IMR-90 (cell line): Measurements from ENCODE around the gene PRR33. TPM values are rescaled to one million over a fixed set of nuclear protein-coding genes. Genes with fewer than 3 reads are reported as not detected.

Source experiments
- ATAC-seq: fragments of 200-7000 bp; cut with Tn5 transposase; 2 replicates; pipeline ENCODE4 v1.9.1; 2020; ENCODE audit warnings: low read depth, mild to moderate bottlenecking, moderate library complexity
- BruUV-seq: library from RNA; stranded (reverse); fragments of 400-500 nt; replicated peaks from 2 replicates; lab custom pipeline; 2021; lab: Mats Ljungman, UMichigan
- CTCF ChIA-PET: fragments of 300-600 bp; formaldehyde crosslinking; extraction: SDS; loops from one replicate; lab custom pipeline; 2021; ENCODE audit warnings: antibody characterized with exemption; lab: Yijun Ruan, JAX
- POLR2A ChIA-PET: fragments of 300-600 bp; sonication (Branson Sonifier 250); formaldehyde crosslinking; loops from one replicate; lab custom pipeline; 2022; ENCODE audit warnings: antibody characterized with exemption; ENCODE audit not compliant: unreplicated experiment; lab: Charles Lee
- DNase-seq: peaks from one replicate; pipeline ENCODE4 v3.0.0; 2013
- H2AFZ ChIP-seq: replicated peaks from 2 replicates; pipeline ENCODE3; 2013; ENCODE audit warnings: low read length, mild to moderate bottlenecking; ENCODE audit not compliant: poor library complexity
- H2AK5ac ChIP-seq: 2 replicates; pipeline ENCODE4 v1.6.1; 2013; ENCODE audit warnings: low read depth, low read length, inconsistent platforms
- H2AK9ac ChIP-seq: replicated peaks from 2 replicates; pipeline ENCODE3; 2013; ENCODE audit warnings: mild to moderate bottlenecking, low read depth, low read length, moderate library complexity; ENCODE audit not compliant: poor library complexity
- H2BK120ac ChIP-seq: 2 replicates; pipeline ENCODE4 v1.6.1; 2013; ENCODE audit warnings: low read depth, low read length, inconsistent platforms
- H2BK15ac ChIP-seq: 3 replicates; pipeline ENCODE4 v1.6.1; 2013; ENCODE audit warnings: low read depth, low read length, inconsistent platforms
- H2BK20ac ChIP-seq: 2 replicates; pipeline ENCODE4 v1.6.1; 2013; ENCODE audit warnings: low read depth, mild to moderate bottlenecking, inconsistent platforms, low read length, moderate library complexity
- H2BK5ac ChIP-seq: 2 replicates; pipeline ENCODE4 v1.6.1; 2013; ENCODE audit warnings: mild to moderate bottlenecking, low read depth, low read length, inconsistent platforms; ENCODE audit not compliant: poor library complexity, severe bottlenecking
- H3K14ac ChIP-seq: replicated peaks from 2 replicates; pipeline ENCODE4 v1.6.1; 2013; ENCODE audit warnings: low read depth, low read length, inconsistent platforms
- H3K18ac ChIP-seq: 2 replicates; pipeline ENCODE4 v1.6.1; 2013; ENCODE audit warnings: low read depth, low read length, control low read depth
- H3K23ac ChIP-seq: 2 replicates; pipeline ENCODE4 v1.6.1; 2013; ENCODE audit warnings: low read depth, low read length, inconsistent platforms
- H3K27ac ChIP-seq: 2 replicates; pipeline ENCODE4 v1.5.1; 2013; ENCODE audit warnings: mild to moderate bottlenecking, control low read depth, low read length; ENCODE audit not compliant: insufficient read depth
- H3K27me3 ChIP-seq: 2 replicates; pipeline ENCODE4 v1.6.1; 2013; ENCODE audit warnings: low read length; ENCODE audit not compliant: control insufficient read depth, insufficient read depth
- H3K36me3 ChIP-seq: 2 replicates; pipeline ENCODE4 v1.6.1; 2013; ENCODE audit warnings: low read length, mixed read lengths; ENCODE audit not compliant: control insufficient read depth, insufficient read depth
- H3K4ac ChIP-seq: 2 replicates; pipeline ENCODE4 v1.6.1; 2013; ENCODE audit warnings: low read depth, low read length, inconsistent platforms
- H3K4me1 ChIP-seq: 2 replicates; pipeline ENCODE4 v1.6.1; 2013; ENCODE audit warnings: low read length, mixed read lengths; ENCODE audit not compliant: control insufficient read depth, insufficient read depth
- H3K4me2 ChIP-seq: 2 replicates; pipeline ENCODE4 v1.6.1; 2013; ENCODE audit warnings: low read depth, mild to moderate bottlenecking, control low read depth, low read length, moderate library complexity
- H3K4me3 ChIP-seq: 2 replicates; pipeline ENCODE4 v1.5.1; 2013; ENCODE audit warnings: low read depth, mild to moderate bottlenecking, control low read depth, low read length, moderate library complexity; ENCODE audit not compliant: insufficient read depth
- H3K56ac ChIP-seq: 2 replicates; pipeline ENCODE4 v1.6.1; 2013; ENCODE audit warnings: low read length, inconsistent platforms; ENCODE audit not compliant: insufficient read depth; ENCODE audit errors: extremely low read depth
- H3K79me1 ChIP-seq, 2 experiments: 2 replicates each; pipeline ENCODE4 v1.6.1; 2013; ENCODE audit warnings: low read length in 2 of 2, inconsistent platforms in 1 of 2, low read depth in 1 of 2
- H3K9ac ChIP-seq: 2 replicates; pipeline ENCODE4 v1.6.1; 2013; ENCODE audit warnings: low read depth, low read length, control low read depth
- H3K9me1 ChIP-seq: 2 replicates; pipeline ENCODE4 v1.6.1; 2013; ENCODE audit warnings: low read length, inconsistent platforms; ENCODE audit not compliant: insufficient read depth
- H3K9me3 ChIP-seq: 2 replicates; pipeline ENCODE4 v1.6.1; 2013; ENCODE audit warnings: low read length; ENCODE audit not compliant: control insufficient read depth, insufficient read depth
- H4K20me1 ChIP-seq: 2 replicates; pipeline ENCODE4 v1.6.1; 2013; ENCODE audit warnings: low read length, inconsistent platforms; ENCODE audit not compliant: insufficient read depth
- H4K5ac ChIP-seq: 2 replicates; pipeline ENCODE4 v1.6.1; 2013; ENCODE audit warnings: mild to moderate bottlenecking, low read depth, low read length, control low read depth
- H4K8ac ChIP-seq, 2 experiments: 2 replicates each; pipeline ENCODE4 v1.6.1; 2013; ENCODE audit warnings: low read depth in 2 of 2, low read length in 2 of 2, control low read depth in 1 of 2, inconsistent platforms in 1 of 2
- H4K91ac ChIP-seq: 2 replicates; pipeline ENCODE4 v1.6.1; 2013; ENCODE audit warnings: low read depth, low read length, inconsistent platforms; ENCODE audit not compliant: insufficient read depth
- ELK1 ChIP-seq: fragments of 150-350 bp; IDR thresholded peaks from 2 replicates; pipeline ENCODE4 v1.6.1; 2016; ENCODE audit warnings: low read depth, mild to moderate bottlenecking, low read length, moderate library complexity, borderline replicate concordance
- FOS ChIP-seq: fragments of 150-350 bp; IDR thresholded peaks from 2 replicates; pipeline ENCODE4 v1.6.1; 2016; ENCODE audit warnings: low read depth, low read length
- MAZ ChIP-seq: IDR thresholded peaks from 2 replicates; pipeline ENCODE4 v1.6.1; 2012; ENCODE audit warnings: low read depth, mild to moderate bottlenecking, low read length, improper control_type of control experiment, moderate library complexity, borderline replicate concordance
- MXI1 ChIP-seq: IDR thresholded peaks from 2 replicates; pipeline ENCODE4 v1.6.1; 2012; ENCODE audit warnings: low read depth, mild to moderate bottlenecking, low read length, moderate library complexity, borderline replicate concordance
- RFX5 ChIP-seq: IDR thresholded peaks from 2 replicates; pipeline ENCODE4 v1.8.0; 2012; ENCODE audit warnings: low read depth, mild to moderate bottlenecking, low read length, moderate library complexity
- WGBS, 2 experiments: methylation state at CpG; one replicate each; pipeline versions ENCODE4 v1.1.5 to v1.1.7; 2013; ENCODE audit warnings: missing lambda C conversion rate in 2 of 2; ENCODE audit not compliant: insufficient read length in 1 of 2; ENCODE audit errors: extremely low coverage in 2 of 2; 5-methylcytosine and 5-hydroxymethylcytosine counted together
- dilution Hi-C: fragments of 300-500 bp; cut with HindIII; formaldehyde crosslinking; loops from one replicate; pipeline ENCODE4 v1.14.3; 2018; ENCODE audit warnings: low sequenced_read_pairs; ENCODE audit not compliant: unreplicated experiment
- in situ Hi-C: fragments of 300-500 bp; cut with MboI; formaldehyde crosslinking; loops from 3 replicates; pipeline ENCODE4 v1.14.3; 2019; ENCODE audit warnings: low sequenced_read_pairs, inconsistent platforms, mixed read lengths
- intact Hi-C: fragments of 100-400 bp; cut with micrococcal nuclease; formaldehyde crosslinking; loops from 2 replicates; pipeline ENCODE4 v1.10.0; 2022
- polyA plus RNA-seq, 3 experiments: library from polyadenylated mRNA; depleted of rRNA; stranded (reverse); fragments of >200 nt; gene quantifications; 2 replicates each; pipeline ENCODE4 v1.2.3, GENCODE V29; 2012; ENCODE audit warnings: low replicate concordance in 1 of 3
- total RNA-seq: library from RNA; depleted of rRNA; stranded (reverse); fragments of >200 nt; gene quantifications from 2 replicates; pipeline ENCODE4 v1.2.3, GENCODE V29; 2012

Gene PRR33
- total and polyA plus RNA-seq, 2 of the 4 experiments (the other 2 are of a cell fraction) = not detected

- no peak overlapping the region for H4K91ac ChIP-seq
- BruUV-seq = no TSS peak
- POLR2A ChIA-PET = no interaction called here
- no peak overlapping the region for H3K9ac ChIP-seq
- H3K4me2 ChIP-seq = no peak overlapping the region
- WGBS, 2 experiments = no CpG with 5 or more reads among the region's 10 CpGs
- no peaks in the 10 kb centered on the region for H3K9me1 ChIP-seq
- H2AK9ac ChIP-seq = no peak overlapping the region
- H2AK5ac ChIP-seq = no peak overlapping the region
- H3K4me3 ChIP-seq = no peak overlapping the region
- H2BK5ac ChIP-seq = no peak overlapping the region
- H2BK15ac ChIP-seq = no peak overlapping the region
- no peaks in the 10 kb centered on the region for H3K4me1 ChIP-seq
- H3K23ac ChIP-seq = no peak overlapping the region
- in situ Hi-C loops (no loop called here), dilution Hi-C loops (no loop called here), intact Hi-C loops (no loop called here)
- peaks cover 30% of the 10 kb centered on the region for H3K27me3 ChIP-seq
- H2AFZ ChIP-seq = no peak overlapping the region
- no peaks in the 10 kb centered on the region for H4K20me1 ChIP-seq
- H3K14ac ChIP-seq = no peak overlapping the region
- no peak overlapping the region for H4K5ac ChIP-seq
- TF ChIP-seq MAZ (no peak), MXI1 (no peak), ELK1 (no peak), FOS (no peak), RFX5 (no peak)
- no peaks in the 10 kb centered on the region for H3K79me1 ChIP-seq
- H2BK120ac ChIP-seq = no peak overlapping the region
- no peak overlapping the region for H3K56ac ChIP-seq
- DNase-seq (no peak), ATAC-seq (no peak)
- H2BK20ac ChIP-seq = no peak overlapping the region
- no peak overlapping the region for H3K4ac ChIP-seq
- H3K36me3 ChIP-seq = no peaks in the 10 kb centered on the region
- no peak overlapping the region for H4K8ac ChIP-seq
- H3K9me3 ChIP-seq = no peaks in the 10 kb centered on the region
- no peak overlapping the region for H3K18ac ChIP-seq
- no peak overlapping the region for H3K27ac ChIP-seq
- CTCF ChIA-PET = no interaction called here
Measured at GRCh38 chr11:1896468-1896867, 4.8 kb upstream of the PRR33 start.
